ENCODE data around the gene GLS. TPM values are rescaled to one million over a fixed set of nuclear protein-coding genes. Genes with fewer than 3 reads are reported as not detected.

Gene GLS
- total and polyA plus RNA-seq, 2 donors (not counting 3 experiments of a cell fraction or from before 2014, with no cell fraction given) = 49.0 to 183 TPM

DNA sequence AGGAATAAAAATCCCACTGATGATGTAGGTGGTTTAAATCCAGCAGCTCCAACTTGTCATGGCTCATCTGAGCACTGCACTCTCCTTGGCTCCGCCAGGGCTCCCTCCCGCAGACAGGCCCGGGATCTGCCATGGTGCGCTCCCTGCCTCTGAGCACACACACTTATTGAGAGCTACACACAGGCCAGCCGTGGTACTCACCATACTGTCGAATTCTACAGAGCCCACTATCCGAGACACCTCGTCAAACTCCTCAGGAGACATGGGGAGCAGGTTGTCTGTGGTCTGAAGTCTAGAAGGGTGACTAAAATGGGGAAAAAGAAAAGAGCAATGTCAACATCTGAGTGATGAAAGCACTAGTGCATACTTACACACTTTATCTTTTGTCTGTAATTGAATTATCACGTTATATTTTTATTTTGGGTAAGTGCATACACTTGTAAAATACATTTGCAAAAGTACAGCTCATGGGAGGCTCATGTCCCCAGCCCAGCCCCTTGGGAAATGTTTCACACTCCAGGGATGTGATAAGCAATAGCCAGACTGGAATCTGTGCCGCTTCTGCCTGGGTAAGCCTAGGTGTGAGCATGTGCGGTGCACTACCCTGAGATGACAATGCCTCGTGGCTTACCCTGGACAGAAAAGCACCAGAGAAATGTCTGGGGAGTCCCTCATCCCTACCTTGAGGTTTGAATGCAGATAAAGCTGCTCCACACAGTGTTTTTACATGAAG lies 94.2 kb downstream of the GLS start:
- Histone ChIP-seq H3K4me2 (ENCODE audit: insufficient read depth, low read length) (no peak overlapping the region), H4K20me1 (replicated peaks; ENCODE audit: control insufficient read depth, extremely low read depth, insufficient read depth, low read length) (no peaks in the 10 kb centered on the region), H3K4me3 (replicated peaks in 1 of 3; ENCODE audit: insufficient read depth in 1 of 3, low read depth in 1 of 3, low read length in 3 of 3) (no peak overlapping the region), H3K9me3 (replicated peaks; ENCODE audit: control insufficient read depth, insufficient read depth, low read length) (no peaks in the 10 kb centered on the region), H3K36me3 (ENCODE audit: control insufficient read depth in 2 of 2, extremely low read depth in 1 of 2, insufficient read depth in 2 of 2, low read length in 2 of 2) (peaks cover 19 to 41% of the 10 kb centered on the region in 2 experiments), H3K9me1 (replicated peaks; ENCODE audit: control insufficient read depth, extremely low read depth, insufficient read depth, low read length) (no peaks in the 10 kb centered on the region), H2AFZ (ENCODE audit: low read depth, low read length) (no peak overlapping the region), H3K79me2 (ENCODE audit: control insufficient read depth, insufficient read depth, low read length) (no peaks in the 10 kb centered on the region), H3K27ac (ENCODE audit: insufficient read depth, low read depth, low read length) (no peak overlapping the region), H3K9ac (replicated peaks; ENCODE audit: extremely low read depth, insufficient read depth, low read length) (no peak overlapping the region), H3K27me3 (ENCODE audit: control insufficient read depth in 2 of 2, insufficient read depth in 2 of 2, low read length in 2 of 2) (no peaks in the 10 kb centered on the region), H3K4me1 (ENCODE audit: control insufficient read depth, extremely low read depth, insufficient read depth, low read length) (peaks cover 75% of the 10 kb centered on the region)
- FAIRE-seq (no peak), DNase-seq (ENCODE audit: low read depth, low spot score) (no peak)
- dilution Hi-C loops (cut with MboI; ENCODE audit: extremely low pct_ligation_motif_present, low sequenced_read_pairs) = no loop called here
- TF ChIP-seq JUN (IDR thresholded peaks at IDR 0.05; ENCODE audit: borderline replicate concordance, insufficient read depth, insufficient read length, low read depth) (no peak), MYC (IDR thresholded peaks at IDR 0.05; ENCODE audit: low read depth, low read length) (no peak), EZH2 (IDR thresholded peaks at IDR 0.05; ENCODE audit: borderline replicate concordance, low read depth, low read length, severe bottlenecking) (no peak), FOS (IDR thresholded peaks at IDR 0.05; ENCODE audit: borderline replicate concordance, insufficient read depth, low read length) (no peak), POLR2AphosphoS5 (IDR thresholded peaks at IDR 0.05; ENCODE audit: insufficient read depth, low read depth, low read length) (no peak), GATA2 (IDR thresholded peaks at IDR 0.05; ENCODE audit: insufficient read depth, insufficient read length, low read depth, low read length) (no peak), POLR2A (IDR thresholded peaks at IDR 0.05; ENCODE audit: low read depth, low read length) (no peak)
- TF ChIP-seq, protein P1, sequence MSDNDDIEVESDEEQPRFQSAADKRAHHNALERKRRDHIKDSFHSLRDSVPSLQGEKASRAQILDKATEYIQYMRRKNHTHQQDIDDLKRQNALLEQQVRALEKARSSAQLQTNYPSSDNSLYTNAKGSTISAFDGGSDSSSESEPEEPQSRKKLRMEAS (IDR thresholded peaks at IDR 0.05; ENCODE audit: insufficient read depth, insufficient read length) = no peak
- TF ChIP-seq, protein P2, sequence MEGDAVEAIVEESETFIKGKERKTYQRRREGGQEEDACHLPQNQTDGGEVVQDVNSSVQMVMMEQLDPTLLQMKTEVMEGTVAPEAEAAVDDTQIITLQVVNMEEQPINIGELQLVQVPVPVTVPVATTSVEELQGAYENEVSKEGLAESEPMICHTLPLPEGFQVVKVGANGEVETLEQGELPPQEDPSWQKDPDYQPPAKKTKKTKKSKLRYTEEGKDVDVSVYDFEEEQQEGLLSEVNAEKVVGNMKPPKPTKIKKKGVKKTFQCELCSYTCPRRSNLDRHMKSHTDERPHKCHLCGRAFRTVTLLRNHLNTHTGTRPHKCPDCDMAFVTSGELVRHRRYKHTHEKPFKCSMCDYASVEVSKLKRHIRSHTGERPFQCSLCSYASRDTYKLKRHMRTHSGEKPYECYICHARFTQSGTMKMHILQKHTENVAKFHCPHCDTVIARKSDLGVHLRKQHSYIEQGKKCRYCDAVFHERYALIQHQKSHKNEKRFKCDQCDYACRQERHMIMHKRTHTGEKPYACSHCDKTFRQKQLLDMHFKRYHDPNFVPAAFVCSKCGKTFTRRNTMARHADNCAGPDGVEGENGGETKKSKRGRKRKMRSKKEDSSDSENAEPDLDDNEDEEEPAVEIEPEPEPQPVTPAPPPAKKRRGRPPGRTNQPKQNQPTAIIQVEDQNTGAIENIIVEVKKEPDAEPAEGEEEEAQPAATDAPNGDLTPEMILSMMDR (IDR thresholded peaks at IDR 0.05; ENCODE audit: extremely low read depth in 1 of 2, insufficient read depth in 1 of 2, low read depth in 1 of 2, low read length in 2 of 2) = no peak
- intact Hi-C loops (cut with micrococcal nuclease) = no loop called here
- BruUV-seq (replicated peaks) = no TSS peak
- CTCF ChIA-PET = interaction anchor here (1.2 to 1.7 kb wide), 2 partner anchors 27 to 77 kb away, joined by 4 to 6 read pairs; no protein-coding TSS in a partner anchor
- POLR2A ChIA-PET = no interaction called here

All from endothelial cell of umbilical vein (primary cell).